Liver (tissue), 3 donors: ENCODE results near the gene POLE3.

Experiments used
- ATF3 ChIP-seq: IDR thresholded peaks from 2 replicates; pipeline ENCODE4 v1.6.1; 2016; ENCODE audit warnings: antibody characterized with exemption
- CTCF ChIP-seq: fragments of 150-350 bp; IDR thresholded peaks from 2 replicates; pipeline ENCODE4 v1.5.1; 2017; ENCODE audit warnings: improper control_type of control experiment, low read depth, low read length; ENCODE audit not compliant: missing input control
- GABPA ChIP-seq, 2 donors: IDR thresholded peaks in 1 of 2; conservative IDR thresholded peaks in 1 of 2; 2 replicates each; pipeline ENCODE4 v1.6.1; 2016; ENCODE audit warnings: antibody characterized with exemption in 2 of 2, mild to moderate bottlenecking in 1 of 2, moderate library complexity in 1 of 2
- HNF4A ChIP-seq, 2 donors: conservative IDR thresholded peaks; 2 replicates each; pipeline ENCODE4 v1.6.1; 2016; ENCODE audit warnings: antibody characterized with exemption in 2 of 2, mild to moderate bottlenecking in 2 of 2
- HNF4G ChIP-seq: IDR thresholded peaks from 2 replicates; pipeline ENCODE4 v1.6.1; 2016; ENCODE audit warnings: antibody characterized with exemption
- JUND ChIP-seq, 2 donors: IDR thresholded peaks; 2 replicates each; pipeline ENCODE4 v1.6.1; 2016; ENCODE audit warnings: antibody characterized with exemption in 2 of 2
- MAX ChIP-seq: IDR thresholded peaks from 2 replicates; pipeline ENCODE4 v1.6.1; 2016; ENCODE audit warnings: antibody characterized with exemption
- REST ChIP-seq: IDR thresholded peaks from 2 replicates; pipeline ENCODE4 v1.6.1; 2016; ENCODE audit warnings: antibody characterized with exemption, mild to moderate bottlenecking
- RXRA ChIP-seq, 2 donors: IDR thresholded peaks; 2 replicates each; pipeline ENCODE4 v1.6.1; 2017 to 2018; ENCODE audit warnings: antibody characterized with exemption in 2 of 2, mild to moderate bottlenecking in 1 of 2
- TAF1 ChIP-seq: conservative IDR thresholded peaks from 2 replicates; pipeline ENCODE4 v1.6.1; 2016; ENCODE audit warnings: antibody characterized with exemption, mild to moderate bottlenecking
- YY1 ChIP-seq: IDR thresholded peaks from 2 replicates; pipeline ENCODE4 v1.6.1; 2016; ENCODE audit warnings: antibody characterized with exemption, mild to moderate bottlenecking
- ZBTB33 ChIP-seq: IDR thresholded peaks from 2 replicates; pipeline ENCODE4 v1.6.1; 2016; ENCODE audit warnings: antibody characterized with exemption
- donor health status: healthy.
- donor health status: healthy.

GRCh38 chr9:113372059-113372458, 38.4 kb downstream of the POLE3 start:
- TF ChIP-seq HNF4G (no peak), MAX (no peak), HNF4A (conservative IDR thresholded peaks at IDR 0.05) (no peak), ZBTB33 (no peak), GABPA (IDR thresholded peaks at IDR 0.05 in 1 of 2, conservative IDR thresholded peaks at IDR 0.05 in 1 of 2) (no peak), CTCF (no peak), TAF1 (no peak), YY1 (no peak), ATF3 (no peak), JUND (IDR thresholded peaks at IDR 0.05) (no peak), REST (no peak), RXRA (IDR thresholded peaks at IDR 0.05) (no peak)
